GM19043 (cell line): ENCODE measurements around the gene PIGM.

Experiments used
- ATAC-seq: cut with Tn5 transposase; IDR thresholded peaks from one replicate; pipeline ENCODE4 v1.9.1; 2021; ENCODE audit warnings: low read depth; ENCODE audit not compliant: unreplicated experiment

Gene PIGM

DNA sequence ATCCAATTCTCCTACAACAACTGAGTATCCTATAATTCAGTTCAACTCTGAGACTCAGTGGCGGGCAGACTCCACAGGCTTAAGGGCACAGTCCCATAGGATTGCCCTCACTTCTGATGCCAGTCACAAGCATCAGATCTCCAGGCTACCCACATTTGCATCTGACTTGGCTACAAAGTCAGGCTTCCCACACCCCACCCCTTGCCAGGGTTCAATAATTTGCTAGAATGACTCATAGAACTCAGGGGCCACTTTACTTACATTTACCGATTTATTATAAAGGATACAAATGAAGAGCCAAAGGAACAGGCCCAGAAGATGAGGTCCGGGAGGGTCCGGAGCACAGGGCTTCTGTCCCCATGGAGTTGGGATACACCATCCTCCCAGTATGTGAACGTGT lies 41.8 kb downstream of the PIGM start:
- ATAC-seq: no peak

DNA sequence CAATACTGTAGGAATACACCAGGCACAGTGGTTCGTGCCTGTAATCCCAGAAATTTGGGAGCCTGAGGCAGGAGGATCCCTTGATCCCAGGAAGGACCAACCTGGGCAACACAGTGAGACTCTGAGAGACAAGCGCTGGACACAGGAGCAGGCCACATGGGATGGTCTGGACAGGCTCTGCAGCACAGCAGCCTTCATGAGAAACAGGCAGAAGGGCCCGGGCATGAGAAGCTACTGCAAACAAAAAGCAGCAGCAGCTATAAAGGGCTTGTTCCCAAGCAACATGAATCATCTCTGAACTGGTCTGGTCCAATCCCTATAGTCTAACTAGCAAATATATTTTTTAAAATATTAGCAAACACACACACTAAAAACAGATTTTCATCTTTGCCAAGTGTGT lies 42.2 kb downstream of the PIGM start:
- no peak for ATAC-seq

DNA sequence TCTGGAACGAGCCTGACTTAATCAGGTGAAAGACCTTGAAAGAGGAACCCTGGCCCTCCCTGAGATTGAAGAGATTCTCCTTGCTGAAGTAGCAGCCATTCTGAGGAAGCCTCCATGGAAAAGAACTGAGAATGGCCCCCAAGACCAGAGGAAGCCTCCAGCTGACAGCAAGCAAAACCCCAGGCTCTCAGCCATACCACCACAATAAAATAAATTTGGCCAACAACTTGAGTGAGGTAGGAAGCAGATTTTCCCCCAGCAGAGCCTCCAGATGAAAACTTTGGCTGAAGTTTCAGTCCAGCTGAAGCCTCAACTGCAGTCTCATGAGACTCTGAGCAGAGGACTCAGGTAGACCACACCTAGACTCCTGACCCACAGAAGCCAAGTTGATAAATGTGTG lies 43.8 kb downstream of the PIGM start:
- no peak for ATAC-seq

DNA sequence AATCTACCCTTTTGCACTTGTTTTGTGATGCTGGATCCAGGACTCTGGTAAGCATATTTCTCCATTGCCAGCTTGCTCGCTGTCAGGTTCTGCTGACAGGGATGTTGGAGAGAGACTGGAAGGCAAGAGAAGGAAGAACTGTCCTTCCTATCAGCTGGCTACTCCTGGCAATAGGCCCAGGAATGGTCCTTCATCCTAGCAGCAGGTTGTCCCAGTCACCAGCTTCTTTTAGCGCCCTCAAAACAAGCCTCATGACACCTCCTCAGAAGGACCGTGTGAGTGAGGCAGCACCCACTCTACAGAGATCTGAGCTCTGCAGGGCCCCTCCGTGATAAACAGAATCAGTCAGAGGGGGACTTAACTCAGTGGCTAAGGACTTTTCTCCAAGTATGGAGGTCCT lies 44.6 kb downstream of the PIGM start:
- no peak for ATAC-seq

DNA sequence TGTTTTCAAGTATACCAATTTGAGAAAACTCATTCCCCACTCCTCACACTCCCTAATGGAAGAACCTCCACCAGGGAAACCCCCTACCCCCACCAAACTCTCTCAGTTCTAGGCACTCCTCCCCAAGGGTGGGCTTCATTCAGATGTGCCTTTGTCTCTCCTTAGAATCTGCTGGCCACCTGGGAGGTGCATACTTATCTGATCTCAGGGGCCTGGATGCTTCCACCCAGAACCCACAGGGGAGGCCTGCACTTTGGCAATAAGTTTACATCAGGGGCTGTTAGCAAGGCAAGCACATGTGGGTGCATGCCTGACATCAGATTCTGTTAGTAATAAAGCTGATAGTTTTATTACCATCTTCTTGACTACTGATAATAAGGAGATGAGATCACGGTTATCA lies 45.3 kb downstream of the PIGM start:
- no peak for ATAC-seq

DNA sequence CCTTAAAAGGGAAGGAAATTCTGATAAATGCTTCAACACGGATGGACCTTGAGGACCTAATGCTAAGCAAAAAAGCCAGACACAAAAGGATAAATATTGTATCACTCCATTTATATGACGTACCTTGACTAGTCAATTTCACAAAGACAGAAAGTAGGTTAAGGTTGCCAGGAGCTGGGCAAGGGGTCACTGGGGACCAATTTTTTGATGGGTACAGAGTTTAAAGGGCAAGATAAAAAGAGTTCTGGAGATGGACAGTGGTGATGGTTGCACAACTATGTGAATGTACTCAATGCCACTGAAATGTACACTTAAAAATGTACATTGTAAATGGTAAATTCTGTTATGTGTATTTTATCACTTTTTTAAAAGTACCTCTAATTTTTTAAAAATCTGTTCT lies 45.7 kb downstream of the PIGM start:
- no peak for ATAC-seq

DNA sequence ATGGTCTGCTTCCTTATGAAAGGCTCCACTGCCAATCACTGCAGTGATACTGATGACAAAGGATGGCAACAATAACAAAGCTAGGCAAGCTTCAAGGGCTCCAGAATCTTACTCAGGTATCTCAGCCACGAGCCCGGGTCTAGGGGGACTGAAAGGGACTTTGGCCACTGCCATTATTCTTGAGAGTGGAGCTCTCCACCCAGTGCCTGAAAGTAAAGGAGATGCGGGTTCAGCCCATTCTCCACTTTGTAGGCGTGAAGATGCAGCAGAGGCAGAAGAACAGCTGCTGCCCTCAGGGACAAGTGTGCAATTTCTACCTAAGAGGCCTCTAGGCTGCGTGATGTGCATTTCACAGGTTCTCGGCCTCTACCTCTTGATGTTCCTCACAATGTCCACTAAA lies 46.3 kb downstream of the PIGM start:
- no peak for ATAC-seq

DNA sequence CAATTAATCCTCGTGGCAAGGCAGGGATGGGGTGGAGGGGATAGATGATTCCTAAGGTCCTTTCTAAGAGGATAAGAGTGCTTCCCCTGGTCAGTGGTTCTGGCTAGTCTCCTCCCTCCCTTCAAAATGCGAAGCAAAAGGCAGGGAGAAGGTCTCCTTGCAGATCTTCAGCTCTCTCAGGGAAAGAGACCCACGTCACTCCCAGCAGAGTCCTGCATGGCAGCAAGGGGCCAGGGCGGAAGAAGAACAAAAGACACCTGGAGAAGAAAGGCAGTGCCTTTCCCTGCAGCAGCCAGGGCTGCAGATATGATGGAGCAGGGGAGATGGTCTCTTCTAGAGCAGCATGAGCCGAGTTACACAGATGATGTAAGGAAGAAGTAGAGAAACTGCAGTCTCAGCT lies 48.1 kb downstream of the PIGM start:
- no peak for ATAC-seq

DNA sequence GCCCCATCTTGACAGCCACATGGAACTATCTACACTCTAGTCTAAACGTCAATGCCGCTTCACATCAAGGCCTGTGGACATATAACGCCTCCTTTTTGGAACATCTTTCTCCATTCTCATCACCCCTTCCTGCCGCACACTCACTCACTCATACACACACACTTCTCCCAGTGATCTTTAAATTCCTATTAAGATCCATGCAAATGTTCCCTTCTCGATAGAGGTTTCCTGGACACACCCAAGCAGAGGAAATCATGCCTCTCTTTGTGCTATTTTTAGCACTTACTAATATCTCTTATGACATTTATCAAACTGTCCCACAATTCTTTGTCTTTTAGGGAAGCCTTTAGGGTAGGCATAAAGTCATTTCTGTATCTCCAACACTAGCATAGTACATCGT lies 49.5 kb downstream of the PIGM start:
- ATAC-seq: no peak

DNA sequence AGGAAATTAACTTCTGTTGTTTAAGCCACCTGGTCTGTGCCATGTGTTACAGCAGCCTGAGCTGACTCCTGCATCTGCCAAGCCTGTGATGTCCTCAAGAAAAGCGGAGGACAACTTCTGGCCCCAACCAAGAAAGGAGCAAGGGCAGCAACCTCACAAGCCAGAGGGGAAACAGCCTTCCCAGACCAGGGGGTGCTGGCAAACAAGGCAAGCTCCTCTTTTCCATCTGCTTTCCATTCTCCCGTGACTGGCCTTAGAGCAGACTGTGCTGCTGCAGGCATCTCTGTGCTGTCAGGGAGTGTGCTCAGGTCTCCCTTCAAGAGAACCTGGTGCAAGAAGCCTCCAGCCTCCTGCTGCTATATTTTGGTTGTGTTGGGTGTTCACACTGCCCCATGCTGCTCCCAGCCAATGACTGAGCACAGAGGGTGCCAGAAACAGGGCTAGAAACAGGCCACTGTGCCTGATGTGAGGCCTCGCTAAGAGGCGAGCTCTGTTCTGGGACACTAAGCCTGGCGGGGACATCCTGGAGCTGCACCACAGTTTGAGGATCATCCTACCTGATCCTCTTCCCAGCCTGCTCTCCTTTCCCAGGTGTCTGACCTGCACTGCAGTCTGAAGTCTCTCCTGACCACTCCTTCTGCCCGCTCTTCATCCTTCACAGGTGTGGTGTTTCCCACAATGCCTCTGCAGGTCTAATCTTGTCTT lies 50.3 kb downstream of the PIGM start:
- ATAC-seq: no peak

DNA sequence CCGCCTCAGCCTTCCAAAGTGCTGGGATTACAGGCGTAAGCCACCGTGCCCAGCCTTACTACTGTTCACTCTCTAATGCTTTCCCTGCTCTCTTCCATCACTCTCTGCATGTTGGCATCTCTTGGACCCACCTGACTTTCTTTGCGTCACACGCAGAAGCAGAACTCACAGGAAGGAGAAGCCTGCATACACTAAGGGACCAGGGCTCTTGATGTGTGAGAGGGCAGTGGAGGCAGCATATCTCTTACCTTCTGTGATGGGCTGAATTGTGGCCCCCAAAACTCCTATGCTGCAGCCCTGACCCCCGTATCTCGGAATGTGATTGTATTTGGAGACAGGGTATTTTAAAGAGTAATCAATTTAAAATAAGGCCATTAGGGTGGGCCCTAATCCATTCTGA lies 51.0 kb downstream of the PIGM start:
- no peak for ATAC-seq

DNA sequence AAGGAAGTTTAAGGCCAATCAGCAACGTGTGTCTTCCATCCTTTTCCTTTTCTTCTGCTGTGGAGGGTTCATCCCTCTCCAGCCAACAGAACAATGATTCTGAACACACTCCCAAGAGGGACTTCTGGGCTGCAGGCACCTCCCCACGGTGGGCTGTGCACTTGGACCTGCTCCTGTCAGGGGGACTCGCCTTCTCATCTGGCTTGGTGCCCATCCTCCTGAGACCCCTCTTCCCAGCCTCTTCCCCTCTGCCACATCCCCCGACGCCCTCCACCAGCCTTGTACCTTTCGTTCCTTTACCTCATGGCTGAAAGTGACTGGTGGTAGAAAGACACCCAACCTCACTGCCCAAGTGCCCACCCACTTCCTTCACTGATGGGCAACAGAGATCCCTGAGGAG lies 51.7 kb downstream of the PIGM start:
- no peak for ATAC-seq

DNA sequence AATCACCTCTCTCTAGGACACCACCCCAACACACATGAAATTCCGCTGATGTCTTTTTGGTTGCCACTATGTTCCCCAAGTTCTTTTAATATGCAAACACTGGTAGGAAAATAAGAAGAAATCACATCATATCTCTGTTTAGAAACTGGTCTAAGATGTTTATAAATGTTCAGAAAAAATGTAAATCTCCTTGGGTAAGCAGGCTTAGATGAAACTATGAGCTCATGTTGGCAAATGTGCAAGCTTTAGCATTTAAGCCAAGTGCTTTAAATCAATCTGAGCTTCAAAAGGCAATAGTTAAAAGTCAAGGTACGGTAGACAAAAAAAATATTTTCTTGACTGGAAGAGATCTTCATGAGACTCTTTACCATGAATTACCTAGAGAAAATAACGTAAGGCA lies 52.5 kb downstream of the PIGM start:
- ATAC-seq: no peak

DNA sequence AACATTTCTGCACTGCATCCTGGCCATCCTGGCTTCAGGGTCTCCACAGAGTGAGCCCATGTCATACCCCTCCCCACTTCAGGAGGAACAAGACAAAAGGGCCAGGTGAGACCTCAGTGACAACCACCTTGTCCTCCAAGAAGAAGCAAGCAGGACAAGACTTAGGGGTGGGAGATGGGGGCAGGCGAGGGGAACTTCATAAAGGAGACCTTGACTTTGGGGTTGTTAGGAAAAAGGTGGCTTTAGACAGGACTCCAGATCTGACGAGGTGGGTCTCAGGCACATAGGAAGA lies 53.7 kb downstream of the PIGM start:
- no peak for ATAC-seq

DNA sequence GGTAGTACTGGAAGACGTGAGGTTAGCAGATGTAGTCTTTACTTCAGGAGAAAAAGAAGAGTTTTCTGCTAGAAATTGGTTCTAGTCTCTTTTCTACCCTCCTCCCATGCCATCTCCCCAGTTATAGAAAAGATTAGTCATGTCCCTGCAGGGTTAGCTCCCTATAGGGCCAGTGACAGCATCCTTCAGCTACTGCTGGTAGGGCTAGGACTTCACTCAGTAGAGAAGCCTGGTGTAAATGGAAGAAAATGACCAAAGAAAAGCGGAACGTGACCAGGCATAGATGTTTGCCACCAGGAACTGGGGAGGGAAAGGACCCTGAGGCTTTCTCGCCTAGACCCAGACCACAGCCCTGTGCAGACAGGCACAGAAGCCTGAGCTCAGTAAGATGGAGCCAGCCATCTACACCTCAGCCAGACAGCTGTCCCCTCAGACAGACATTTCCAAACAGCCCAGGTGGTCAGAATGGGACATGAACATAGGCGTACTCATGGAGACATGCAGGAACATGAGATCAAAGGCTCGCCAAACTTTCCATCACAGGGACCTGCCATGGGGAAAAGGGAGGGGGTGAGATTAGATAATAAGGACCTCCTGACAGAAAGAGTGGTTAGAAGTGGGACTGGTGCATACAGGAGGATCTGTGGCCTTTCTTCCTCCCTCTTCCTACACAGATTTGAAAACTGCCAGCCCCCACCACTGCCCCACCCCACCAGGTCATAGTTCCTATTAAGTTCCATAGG lies 54.3 kb downstream of the PIGM start:
- ATAC-seq: no peak
